ENCODE results near the gene ZNF622.
"Not testable (repeated sequence)": the region's sequence is repeated elsewhere in the genome, so short reads cannot be mapped to it uniquely, and the experiment has no call there.

The ZNF622 gene

GRCh38 chr5:16477541-16477940, 11.9 kb upstream of the ZNF622 start:
- peak; percentile 70 for DNase-seq

- not testable (repeated sequence) for DNase-seq
Measured at GRCh38 chr5:16476417-16476816, 10.8 kb upstream of the ZNF622 start.

- DNase-seq: no peak
Measured at GRCh38 chr5:16471387-16471786, 5.8 kb upstream of the ZNF622 start.

GRCh38 chr5:16467363-16468219, 2.0 kb upstream of the ZNF622 start:
- DNase-seq: peak; percentile 37

GRCh38 chr5:16464664-16465543, 696 bp downstream of the ZNF622 start:
- DNase-seq: peak; percentile 46

- no peak for DNase-seq
Measured at GRCh38 chr5:16464231-16464630, 1.4 kb downstream of the ZNF622 start.

- DNase-seq: no peak
Measured at GRCh38 chr5:16461782-16462181, 3.8 kb downstream of the ZNF622 start.

GRCh38 chr5:16461026-16461425, 4.6 kb downstream of the ZNF622 start:
- no peak for DNase-seq

- no peak for DNase-seq
Measured at GRCh38 chr5:16459451-16459850, 6.1 kb downstream of the ZNF622 start.

- DNase-seq: no peak
Measured at GRCh38 chr5:16457853-16458252, 7.7 kb downstream of the ZNF622 start.

- no peak for DNase-seq
Measured at GRCh38 chr5:16457451-16457850, 8.1 kb downstream of the ZNF622 start.

GRCh38 chr5:16456103-16456832, 9.3 kb downstream of the ZNF622 start:
- peak; percentile 91 for DNase-seq

- DNase-seq: no peak
Measured at GRCh38 chr5:16455668-16456067, 9.9 kb downstream of the ZNF622 start.

GRCh38 chr5:16454686-16455085, 10.9 kb downstream of the ZNF622 start:
- DNase-seq: no peak

- no peak for DNase-seq
Measured at GRCh38 chr5:16453609-16454008, 12.0 kb downstream of the ZNF622 start.

GRCh38 chr5:16450163-16450562, 15.4 kb downstream of the ZNF622 start:
- DNase-seq: no peak

GRCh38 chr5:16446993-16447392, 18.6 kb downstream of the ZNF622 start:
- peak; percentile 49 for DNase-seq

- peak; percentile 13 for DNase-seq
Measured at GRCh38 chr5:16437977-16438376, 27.6 kb downstream of the ZNF622 start.

GRCh38 chr5:16436065-16436682, 29.4 kb downstream of the ZNF622 start:
- DNase-seq: not testable (repeated sequence)

GRCh38 chr5:16431490-16431889, 34.1 kb downstream of the ZNF622 start:
- no peak for DNase-seq

GRCh38 chr5:16430349-16431089, 35.1 kb downstream of the ZNF622 start:
- no peak for DNase-seq

- no peak for DNase-seq
Measured at GRCh38 chr5:16428359-16428758, 37.2 kb downstream of the ZNF622 start.
